K562 (cell line): Measurements from ENCODE around the gene VWC2. TPM values are rescaled to one million over a fixed set of nuclear protein-coding genes. Genes with fewer than 3 reads are reported as not detected.

Experiments
- ATAC-seq: fragments of 200-7000 bp; cut with Tn5 transposase; 3 replicates; pipeline ENCODE4 v1.9.1; 2020; ENCODE audit warnings: moderate library complexity
- BruUV-seq: library from RNA; stranded (reverse); fragments of 400-500 nt; replicated peaks from 2 replicates; lab custom pipeline; 2021; lab: Mats Ljungman, UMichigan
- CTCF ChIA-PET: fragments of 300-600 bp; formaldehyde crosslinking; extraction: SDS; loops from one replicate; lab custom pipeline; 2021; ENCODE audit warnings: low intra/inter-chr PET ratio; lab: Yijun Ruan, JAX
- POLR2A ChIA-PET: fragments of 300-600, 350-650 bp; sonication (Branson Sonifier 250); formaldehyde crosslinking; extraction: SDS; loops from one replicate; lab custom pipeline; 2021; ENCODE audit warnings: antibody characterized with exemption, inconsistent platforms; lab: Yijun Ruan, JAX
- DNase-seq, 4 experiments: peaks; one replicate each; pipeline versions ENCODE4 v3.0.0 to v3.0.0-alpha.2; 2011 to 2018; ENCODE audit warnings: low spot score in 3 of 4, mixed read lengths in 3 of 4; ENCODE audit errors: extremely low read depth in 1 of 4
- FAIRE-seq: peaks from 2 replicates; lab custom pipeline; 2011; peaks lifted over from hg19 to GRCh38; lab: Jason Lieb, UNC
- H2AFZ ChIP-seq: 2 replicates; pipeline ENCODE4 v1.6.0; 2011; ENCODE audit warnings: low read depth, low read length, control low read depth, inconsistent platforms
- H3K27ac ChIP-seq: fragments of 200-600 bp; 3 replicates; pipeline ENCODE4 v1.8.0; 2011; ENCODE audit warnings: low read depth, mild to moderate bottlenecking, control low read depth, inconsistent platforms, low read length, moderate library complexity, mixed read lengths; ENCODE audit errors: extremely low read depth
- H3K27me3 ChIP-seq, 2 experiments: fragments of 300-600 bp in 1 of 2; 2 replicates in 1 of 2; 3 replicates in 1 of 2; pipeline versions ENCODE4 v1.6.0 to v1.8.0; 2011; ENCODE audit warnings: inconsistent platforms in 2 of 2, low read length in 2 of 2, mild to moderate bottlenecking in 1 of 2, mixed read lengths in 1 of 2, moderate library complexity in 1 of 2; ENCODE audit not compliant: control insufficient read depth in 2 of 2, insufficient read depth in 2 of 2
- H3K36me3 ChIP-seq: fragments of 300-600 bp; 3 replicates; pipeline ENCODE4 v1.8.0; 2011; ENCODE audit warnings: mild to moderate bottlenecking, low read length, inconsistent platforms; ENCODE audit not compliant: control insufficient read depth, insufficient read depth
- H3K4me1 ChIP-seq, 2 experiments: fragments of 200-600 bp in 1 of 2; replicated peaks in 1 of 2; 2 replicates in 1 of 2; 3 replicates in 1 of 2; pipeline versions ENCODE4 v1.5.1 to v1.8.0; 2011; ENCODE audit warnings: inconsistent platforms in 2 of 2, low read length in 2 of 2, mild to moderate bottlenecking in 1 of 2, mixed read lengths in 1 of 2, moderate library complexity in 1 of 2; ENCODE audit not compliant: control insufficient read depth in 2 of 2, insufficient read depth in 2 of 2
- H3K4me2 ChIP-seq: 2 replicates; pipeline ENCODE4 v1.6.1; 2011; ENCODE audit warnings: low read length, control low read depth, inconsistent platforms, mixed read lengths; ENCODE audit not compliant: insufficient read depth
- H3K4me3 ChIP-seq: fragments of 200-600 bp; sonication (generic), shearing (Covaris generic); 2 replicates; pipeline ENCODE4 v1.5.1; 2016; ENCODE audit warnings: control low read depth, inconsistent platforms
- H3K79me2 ChIP-seq: fragments of 200-600 bp; 3 replicates; pipeline ENCODE4 v1.8.0; 2011; ENCODE audit warnings: low read length, inconsistent platforms; ENCODE audit not compliant: control insufficient read depth, insufficient read depth
- H3K9ac ChIP-seq, 2 experiments: 2 replicates each; pipeline versions ENCODE4 v1.6.0 to v1.6.1; 2011; ENCODE audit warnings: low read depth in 2 of 2, low read length in 2 of 2, control low read depth in 1 of 2, inconsistent platforms in 1 of 2, mild to moderate bottlenecking in 1 of 2, mixed read lengths in 1 of 2; ENCODE audit not compliant: insufficient read depth in 1 of 2
- H3K9me1 ChIP-seq: one replicate; pipeline ENCODE4 v1.6.0; 2011; ENCODE audit warnings: inconsistent platforms, mild to moderate bottlenecking, low read length, moderate library complexity; ENCODE audit not compliant: control insufficient read depth, insufficient read depth
- H3K9me3 ChIP-seq: replicated peaks from 2 replicates; pipeline ENCODE4 v1.5.1; 2011; ENCODE audit warnings: low read depth, low read length, inconsistent platforms; ENCODE audit not compliant: control insufficient read depth, insufficient read depth
- H4K20me1 ChIP-seq: replicated peaks from 2 replicates; pipeline ENCODE4 v1.6.1; 2011; ENCODE audit warnings: low read length, inconsistent platforms, mixed read lengths; ENCODE audit not compliant: control insufficient read depth, insufficient read depth
- CBX8 ChIP-seq: fragments of 200-600 bp; sonication (generic); IDR thresholded peaks from 2 replicates; pipeline ENCODE4 v1.6.1; 2012; ENCODE audit warnings: borderline replicate concordance, mixed run types, low read depth, mild to moderate bottlenecking, moderate library complexity, mixed read lengths, low read length, control low read depth, inconsistent platforms; ENCODE audit not compliant: poor library complexity, severe bottlenecking; ENCODE audit errors: extremely low read depth
- EP300 ChIP-seq: IDR thresholded peaks from 2 replicates; pipeline ENCODE4 v1.6.1; 2012; ENCODE audit warnings: low read length, improper control_type of control experiment
- HSF4 ChIP-seq: fragments of 250-450 bp; sonication (Bioruptor Pico); IDR thresholded peaks from 2 replicates; pipeline ENCODE4 v2.1.2; 2022; ENCODE audit warnings: mild to moderate bottlenecking, moderate library complexity, borderline replicate concordance
- PURB ChIP-seq: sonication (generic); formaldehyde crosslinking; IDR thresholded peaks from 2 replicates; pipeline ENCODE4 v1.9.0; 2021; ENCODE audit warnings: low read depth, mild to moderate bottlenecking, missing genetic modification reagents
- SMAD3 ChIP-seq: fragments of 450-650 bp; formaldehyde crosslinking; conservative IDR thresholded peaks from 2 replicates; pipeline ENCODE4 v1.4.0; 2020; ENCODE audit warnings: mild to moderate bottlenecking
- SMARCC2 ChIP-seq: fragments of 450-650 bp; IDR thresholded peaks from 2 replicates; pipeline ENCODE4 v1.6.1; 2017; ENCODE audit warnings: antibody characterized with exemption, moderate library complexity, mild to moderate bottlenecking, low read depth
- SRSF3 ChIP-seq: fragments of 200-400 bp; formaldehyde crosslinking; IDR thresholded peaks from 2 replicates; pipeline ENCODE4 v1.6.1; 2016; ENCODE audit warnings: mild to moderate bottlenecking, low read length, moderate library complexity; ENCODE audit not compliant: insufficient read depth
- TCF7L2 ChIP-seq: fragments of 150-350 bp; IDR thresholded peaks from 2 replicates; pipeline ENCODE4 v1.6.1; 2016; ENCODE audit warnings: low read depth, mild to moderate bottlenecking, low read length, moderate library complexity
- XRCC3 ChIP-seq: fragments of 450-650 bp; IDR thresholded peaks from 2 replicates; pipeline ENCODE4 v1.6.1; 2017; ENCODE audit warnings: mild to moderate bottlenecking, moderate library complexity
- ZFP36 ChIP-seq: fragments of 150-350 bp; IDR thresholded peaks from 2 replicates; pipeline ENCODE4 v1.6.1; 2018; ENCODE audit warnings: low read length, low read depth; ENCODE audit not compliant: partially characterized antibody
- WGBS: fragments of 100-300 bp; shearing (Covaris generic); methylation state at CpG from one replicate; pipeline ENCODE4 v1.1.6; 2016; ENCODE audit warnings: low coverage, mixed read lengths; ENCODE audit not compliant: insufficient coverage; ENCODE audit errors: missing lambda C conversion rate; 5-methylcytosine and 5-hydroxymethylcytosine counted together
- in situ Hi-C: fragments of 300-500 bp; cut with MboI; formaldehyde crosslinking; loops from 4 replicates; pipeline ENCODE4 v1.15.0; 2018; ENCODE audit warnings: inconsistent platforms, mixed read lengths
- intact Hi-C: fragments of 100-400 bp; cut with micrococcal nuclease; formaldehyde crosslinking; loops from 2 replicates; pipeline ENCODE4 v1.14.2; 2022
- polyA plus RNA-seq, 8 experiments: library from polyadenylated mRNA; depleted of rRNA in 4 of 8; stranded (reverse) in 5 of 8; unstranded in 3 of 8; fragments of >200 nt; fragmentation: Nextera tagmentation in 2 of 8; fragmentation: Illumina TruSeq in 1 of 8; extraction: Ambion mirVana in 2 of 8; extraction: Trizol in 1 of 8; gene quantifications; 2 replicates each; pipeline versions ENCODE4 v1.2.1 to v1.2.3, GENCODE V29; 2011 to 2014; ENCODE audit warnings: inconsistent platforms in 1 of 8, missing spikeins in 1 of 8
- total RNA-seq, 7 experiments: library from RNA; depleted of rRNA in 6 of 7; stranded (reverse); fragments of >200 nt in 6 of 7; fragmentation: Illumina TruSeq in 2 of 7; extraction: Trizol in 2 of 7; gene quantifications; 2 replicates each; pipeline versions ENCODE4 v1.2.1 to v1.2.3, GENCODE V29; 2011 to 2021; ENCODE audit warnings: low replicate concordance in 1 of 7
- TF ChIP-seq, protein P1 (sequence below): fragments of 250-450 bp; sonication (Bioruptor Pico); IDR thresholded peaks from 2 replicates; pipeline ENCODE4 v1.8.0; 2022; ENCODE audit warnings: inconsistent platforms, mild to moderate bottlenecking, moderate library complexity, borderline replicate concordance

VWC2 gene
- total and polyA plus RNA-seq, 9 of the 15 experiments (the other 6 are each of a cell fraction or from before 2014, with no cell fraction given) = not detected

DNA sequence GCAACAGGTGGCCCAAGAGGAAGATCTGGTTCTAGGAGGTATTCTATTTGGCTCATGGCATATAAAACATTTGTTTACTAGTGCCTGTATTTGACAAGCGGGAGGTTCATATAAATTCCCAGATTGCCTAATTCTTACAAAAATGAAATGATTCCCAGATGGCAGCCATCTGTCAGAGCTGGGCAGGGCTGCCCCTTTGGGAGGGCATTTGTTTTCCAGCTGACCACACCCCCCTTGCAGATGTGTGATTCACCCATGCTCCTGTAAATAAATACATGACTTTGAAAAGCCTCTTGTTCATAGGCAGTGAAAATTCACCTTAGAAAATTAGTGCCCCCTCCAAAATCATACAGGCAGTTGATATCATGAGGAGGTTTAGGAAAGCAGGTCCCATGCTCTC is 8.6 kb downstream of the VWC2 start:
- Histone ChIP-seq H3K36me3 (no peaks in the 10 kb centered on the region), H3K79me2 (no peaks in the 10 kb centered on the region), H3K9ac (no peak overlapping the region), H3K4me3 (no peak overlapping the region), H3K27ac (no peak overlapping the region), H3K27me3 (no peaks in the 10 kb centered on the region), H2AFZ (no peak overlapping the region), H3K9me3 (no peaks in the 10 kb centered on the region), H4K20me1 (no peaks in the 10 kb centered on the region), H3K9me1 (no peaks in the 10 kb centered on the region), H3K4me1 (no peaks in the 10 kb centered on the region), H3K4me2 (no peak overlapping the region)
- BruUV-seq = no TSS peak
- POLR2A ChIA-PET = no interaction called here
- intact Hi-C loops = no loop called here
- TF ChIP-seq ZFP36 = no peak
- in situ Hi-C loops = no loop called here
- DNase-seq (no peak), FAIRE-seq (no peak), ATAC-seq (no peak)
- CTCF ChIA-PET = no interaction called here
- WGBS = 7% methylated on average over 1 of the region's 1 CpG

DNA sequence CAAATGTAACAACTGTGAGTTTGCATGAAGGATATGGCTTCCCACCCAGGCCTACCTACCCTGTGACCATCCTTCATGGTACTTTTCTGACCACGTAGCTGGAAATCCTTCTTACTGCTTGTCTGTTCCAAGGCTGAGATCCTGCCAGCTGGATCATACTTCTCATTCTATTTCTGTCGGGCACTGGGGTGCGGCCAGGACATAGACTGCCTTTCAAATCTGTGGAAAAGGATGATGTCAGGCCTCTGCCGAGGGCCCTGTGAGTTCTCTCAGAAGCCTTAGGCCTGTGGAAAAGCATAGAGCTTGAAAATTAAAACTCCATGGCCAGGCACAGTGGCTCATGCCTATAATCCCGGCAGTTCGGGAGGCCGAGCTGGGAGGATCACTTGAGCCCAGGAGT is 10.0 kb downstream of the VWC2 start:
- H3K4me2 ChIP-seq = no peak overlapping the region
- H3K9ac ChIP-seq = no peak overlapping the region
- no peaks in the 10 kb centered on the region for H3K79me2 ChIP-seq
- H3K4me1 ChIP-seq = no peaks in the 10 kb centered on the region
- no TSS peak for BruUV-seq
- POLR2A ChIA-PET = no interaction called here
- intact Hi-C loops = no loop called here
- H3K27ac ChIP-seq = no peak overlapping the region
- H3K4me3 ChIP-seq = no peak overlapping the region
- no peak overlapping the region for H2AFZ ChIP-seq
- 0% methylated on average over 7 of the region's 7 CpGs for WGBS
- FAIRE-seq (no peak), ATAC-seq (no peak), DNase-seq (no peak)
- no peaks in the 10 kb centered on the region for H3K9me1 ChIP-seq
- CTCF ChIA-PET = no interaction called here
- no peaks in the 10 kb centered on the region; the same call in 1 of the 2 replicates for H3K9me3 ChIP-seq
- in situ Hi-C loops = no loop called here
- no peaks in the 10 kb centered on the region for H4K20me1 ChIP-seq
- no peaks in the 10 kb centered on the region for H3K27me3 ChIP-seq
- H3K36me3 ChIP-seq = no peaks in the 10 kb centered on the region
- TF ChIP-seq XRCC3 (no peak), EP300 (no peak), SRSF3 (no peak), TCF7L2 (no peak), SMAD3 (CRISPR knock-in tag) (no peak), HSF4 (CRISPR knock-in tag) (no peak), CBX8 (no peak), PURB (CRISPR knock-in tag) (no peak), SMARCC2 (no peak)
- TF ChIP-seq, protein P1, sequence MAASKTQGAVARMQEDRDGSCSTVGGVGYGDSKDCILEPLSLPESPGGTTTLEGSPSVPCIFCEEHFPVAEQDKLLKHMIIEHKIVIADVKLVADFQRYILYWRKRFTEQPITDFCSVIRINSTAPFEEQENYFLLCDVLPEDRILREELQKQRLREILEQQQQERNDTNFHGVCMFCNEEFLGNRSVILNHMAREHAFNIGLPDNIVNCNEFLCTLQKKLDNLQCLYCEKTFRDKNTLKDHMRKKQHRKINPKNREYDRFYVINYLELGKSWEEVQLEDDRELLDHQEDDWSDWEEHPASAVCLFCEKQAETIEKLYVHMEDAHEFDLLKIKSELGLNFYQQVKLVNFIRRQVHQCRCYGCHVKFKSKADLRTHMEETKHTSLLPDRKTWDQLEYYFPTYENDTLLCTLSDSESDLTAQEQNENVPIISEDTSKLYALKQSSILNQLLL (CRISPR knock-in tag) = no peak
